OCI-LY3 (cell line): ENCODE measurements around the gene ACSS1.
A peak's percentile ranks its signal among the peaks of the same experiment; 100 is the strongest.

Experiments
- H2AFZ ChIP-seq: fragments of 200-600, 300-600 bp; shearing (Covaris generic); 2 replicates; pipeline ENCODE4 v1.6.0; 2014; ENCODE audit warnings: antibody characterized with exemption, low read depth, low read length
- H3K27ac ChIP-seq: fragments of 200-600, 300-600 bp; sonication (generic); 2 replicates; pipeline ENCODE4 v1.5.1; 2014; ENCODE audit warnings: mild to moderate bottlenecking, low read length, moderate library complexity, mixed read lengths
- H3K27me3 ChIP-seq: fragments of 200-600, 300-600 bp; sonication (generic); 2 replicates; pipeline ENCODE4 v1.6.1; 2014; ENCODE audit warnings: low read depth, low read length, mixed read lengths
- H3K36me3 ChIP-seq: fragments of 200-600, 300-600 bp; sonication (generic); replicated peaks from 2 replicates; pipeline ENCODE3; 2014; ENCODE audit warnings: low read depth, low read length, mixed read lengths
- H3K4me1 ChIP-seq: fragments of 300-600, 200-600 bp; sonication (generic); 2 replicates; pipeline ENCODE4 v1.6.1; 2014; ENCODE audit warnings: low read length, mixed read lengths
- H3K4me2 ChIP-seq: fragments of 200-600, 300-600 bp; sonication (generic); 2 replicates; pipeline ENCODE4 v1.6.1; 2014; ENCODE audit warnings: low read length, mixed read lengths
- H3K4me3 ChIP-seq: fragments of 300-600, 200-600 bp; sonication (generic); 2 replicates; pipeline ENCODE4 v1.5.1; 2014; ENCODE audit warnings: antibody characterized with exemption, mild to moderate bottlenecking, low read length, moderate library complexity
- H3K79me2 ChIP-seq: fragments of 300-600, 200-600 bp; shearing (Covaris generic); 2 replicates; pipeline ENCODE4 v1.6.1; 2014; ENCODE audit warnings: mild to moderate bottlenecking, low read length, mixed read lengths
- H3K9ac ChIP-seq: fragments of 300-600, 200-600 bp; shearing (Covaris generic); 2 replicates; pipeline ENCODE4 v1.6.0; 2014; ENCODE audit warnings: mild to moderate bottlenecking, low read length, moderate library complexity
- H3K9me3 ChIP-seq: fragments of 200-600, 300-600 bp; shearing (Covaris generic); 2 replicates; pipeline ENCODE4 v1.6.1; 2014; ENCODE audit warnings: low read length, mixed read lengths; ENCODE audit not compliant: insufficient read depth
- H4K20me1 ChIP-seq: fragments of 200-600, 300-600 bp; sonication (generic); 2 replicates; pipeline ENCODE4 v1.6.1; 2016; ENCODE audit warnings: low read length, mixed read lengths; ENCODE audit not compliant: insufficient read depth
- CTCF ChIP-seq: fragments of 200-600, 300-600 bp; sonication (generic); IDR thresholded peaks from 2 replicates; pipeline ENCODE4 v1.5.1; 2014; ENCODE audit warnings: antibody characterized with exemption, low read length, low read depth
- EZH2phosphoT487 ChIP-seq: fragments of 200-600 bp; shearing (Covaris generic); IDR thresholded peaks from 2 replicates; pipeline ENCODE4 v1.6.1; 2018; ENCODE audit warnings: antibody characterized with exemption, mixed run types, low read depth

The ACSS1 gene

GRCh38 chr20:25052255-25053194 is 5.4 kb downstream of the ACSS1 start:
- H3K9ac ChIP-seq = no peak overlapping the region
- peaks cover 8% of the 10 kb centered on the region; the same call in 1 of the 2 replicates for H3K27me3 ChIP-seq
- H3K4me3 ChIP-seq = peak overlapping the region; percentile 59
- no peak overlapping the region for H2AFZ ChIP-seq
- H3K27ac ChIP-seq = no peak overlapping the region
- peaks cover 31% of the 10 kb centered on the region; the same call in 1 of the 2 replicates for H4K20me1 ChIP-seq
- peaks cover 32% of the 10 kb centered on the region for H3K4me1 ChIP-seq
- TF ChIP-seq CTCF (no peak), EZH2phosphoT487 (no peak)
- H3K79me2 ChIP-seq = peaks cover 21% of the 10 kb centered on the region
- peak overlapping the region; percentile 77 for H3K4me2 ChIP-seq
- H3K36me3 ChIP-seq = peaks cover 3% of the 10 kb centered on the region
- no peaks in the 10 kb centered on the region for H3K9me3 ChIP-seq

GRCh38 chr20:25051386-25052155 is 6.4 kb downstream of the ACSS1 start:
- Histone ChIP-seq H3K9me3 (no peaks in the 10 kb centered on the region), H4K20me1 (peaks cover 31% of the 10 kb centered on the region; the same call in 1 of the 2 replicates), H3K36me3 (peaks cover 3% of the 10 kb centered on the region), H3K27ac (no peak overlapping the region), H3K4me2 (no peak overlapping the region), H3K4me3 (no peak overlapping the region), H2AFZ (no peak overlapping the region), H3K4me1 (peaks cover 29% of the 10 kb centered on the region), H3K79me2 (peaks cover 17% of the 10 kb centered on the region), H3K27me3 (peaks cover 8% of the 10 kb centered on the region; the same call in 1 of the 2 replicates), H3K9ac (no peak overlapping the region)
- TF ChIP-seq CTCF (no peak), EZH2phosphoT487 (no peak)

GRCh38 chr20:25050501-25051350 is 7.2 kb downstream of the ACSS1 start:
- Histone ChIP-seq H3K79me2 (peaks cover 10% of the 10 kb centered on the region), H3K4me3 (no peak overlapping the region), H3K27me3 (peaks cover 8% of the 10 kb centered on the region; the same call in 1 of the 2 replicates), H4K20me1 (peaks cover 28% of the 10 kb centered on the region; the same call in 1 of the 2 replicates), H3K9ac (no peak overlapping the region), H3K9me3 (no peaks in the 10 kb centered on the region), H3K27ac (no peak overlapping the region), H2AFZ (no peak overlapping the region), H3K4me2 (no peak overlapping the region), H3K36me3 (peaks cover 3% of the 10 kb centered on the region), H3K4me1 (peaks cover 25% of the 10 kb centered on the region)
- TF ChIP-seq EZH2phosphoT487 (no peak), CTCF (no peak)
